HG03025 (cell line): ENCODE measurements around the gene CAMSAP1.
A peak's percentile ranks its signal among the peaks of the same experiment; 100 is the strongest.
"Not testable (repeated sequence)": the region's sequence is repeated elsewhere in the genome, so short reads cannot be mapped to it uniquely, and the experiment has no call there.

Source experiments
- ATAC-seq: cut with Tn5 transposase; IDR thresholded peaks from one replicate; pipeline ENCODE4 v1.9.1; 2021; ENCODE audit warnings: mild to moderate bottlenecking, moderate library complexity; ENCODE audit not compliant: unreplicated experiment, low FRiP score

The CAMSAP1 gene

GRCh38 chr9:135907431-135908092 lies at the start of gene CAMSAP1:
Gene CAMSAP1 (minus strand): TSS chr9:135907546. CDS start chr9:135907159, 387 bp downstream.
- peak; percentile 69 for ATAC-seq

GRCh38 chr9:135956802-135957174 lies 49.4 kb upstream of the CAMSAP1 start:
- no peak for ATAC-seq

- no peak for ATAC-seq
Measured at GRCh38 chr9:135955934-135956801, 48.8 kb upstream of the CAMSAP1 start.

- ATAC-seq, result no peak
Measured at GRCh38 chr9:135952664-135953206, 45.4 kb upstream of the CAMSAP1 start.

- ATAC-seq, result no peak
Measured at GRCh38 chr9:135951889-135952663, 44.7 kb upstream of the CAMSAP1 start.

GRCh38 chr9:135951310-135951709 lies 44.0 kb upstream of the CAMSAP1 start:
- not testable (repeated sequence) for ATAC-seq

- ATAC-seq, result not testable (repeated sequence)
Measured at GRCh38 chr9:135950841-135951240, 43.5 kb upstream of the CAMSAP1 start.

- no peak for ATAC-seq
Measured at GRCh38 chr9:135950135-135950682, 42.9 kb upstream of the CAMSAP1 start.

- no peak for ATAC-seq
Measured at GRCh38 chr9:135949501-135950134, 42.3 kb upstream of the CAMSAP1 start.

- ATAC-seq, result no peak
Measured at GRCh38 chr9:135948968-135949367, 41.6 kb upstream of the CAMSAP1 start.

- ATAC-seq, result no peak
Measured at GRCh38 chr9:135948446-135948845, 41.1 kb upstream of the CAMSAP1 start.

- ATAC-seq, result no peak
Measured at GRCh38 chr9:135947582-135947981, 40.2 kb upstream of the CAMSAP1 start.

- not testable (repeated sequence) for ATAC-seq
Measured at GRCh38 chr9:135947105-135947504, 39.8 kb upstream of the CAMSAP1 start.

GRCh38 chr9:135946392-135946994 lies 39.1 kb upstream of the CAMSAP1 start:
- ATAC-seq, result no peak

GRCh38 chr9:135945969-135946368 lies 38.6 kb upstream of the CAMSAP1 start:
- ATAC-seq, result no peak

GRCh38 chr9:135944444-135945252 lies 37.3 kb upstream of the CAMSAP1 start:
- ATAC-seq, result no peak

- ATAC-seq, result not testable (repeated sequence)
Measured at GRCh38 chr9:135943604-135944003, 36.3 kb upstream of the CAMSAP1 start.

GRCh38 chr9:135941288-135941995 lies 34.1 kb upstream of the CAMSAP1 start:
- ATAC-seq, result no peak
